HEK293T (cell line): Measurements from ENCODE around the gene PLCH2.

ENCODE experiments used
- CTCF ChIA-PET: fragments of 350-600 bp; formaldehyde crosslinking; extraction: SDS; loops from one replicate; lab custom pipeline; 2021; ENCODE audit warnings: antibody characterized with exemption, inconsistent platforms; lab: Yijun Ruan, JAX
- POLR2A ChIA-PET: fragments of 350-600 bp; formaldehyde crosslinking; extraction: SDS; loops from one replicate; lab custom pipeline; 2020; ENCODE audit warnings: antibody characterized with exemption, inconsistent platforms; lab: Yijun Ruan, JAX
- DNase-seq: peaks from one replicate; pipeline ENCODE4 v3.0.0; 2012; ENCODE audit warnings: mixed read lengths; ENCODE audit errors: extremely low spot score
- ARNT ChIP-seq: fragments of 450-650 bp; IDR thresholded peaks from 2 replicates; pipeline ENCODE4 v1.6.1; 2017; ENCODE audit warnings: mild to moderate bottlenecking
- BHLHE40 ChIP-seq: fragments of 450-650 bp; IDR thresholded peaks from 2 replicates; pipeline ENCODE4 v1.6.1; 2016; ENCODE audit warnings: mild to moderate bottlenecking, moderate library complexity, borderline replicate concordance
- CTBP1 ChIP-seq: fragments of 450-650 bp; IDR thresholded peaks from 2 replicates; pipeline ENCODE4 v1.6.1; 2016; ENCODE audit warnings: borderline replicate concordance
- ELF4 ChIP-seq: fragments of 450-650 bp; IDR thresholded peaks from 2 replicates; pipeline ENCODE4 v1.6.1; 2017; ENCODE audit warnings: antibody characterized with exemption
- FOXA1 ChIP-seq: fragments of 450-650 bp; IDR thresholded peaks from 2 replicates; pipeline ENCODE4 v1.6.1; 2016; ENCODE audit warnings: mild to moderate bottlenecking
- FOXK2 ChIP-seq: fragments of 450-650 bp; IDR thresholded peaks from 2 replicates; pipeline ENCODE4 v1.6.1; 2016; ENCODE audit warnings: mild to moderate bottlenecking
- FOXM1 ChIP-seq: fragments of 450-650 bp; IDR thresholded peaks from 2 replicates; pipeline ENCODE4 v1.6.1; 2017; ENCODE audit warnings: mild to moderate bottlenecking, borderline replicate concordance
- HDGF ChIP-seq: fragments of 450-650 bp; IDR thresholded peaks from 2 replicates; pipeline ENCODE4 v1.6.1; 2017; ENCODE audit warnings: antibody characterized with exemption, borderline replicate concordance
- L3MBTL2 ChIP-seq: fragments of 450-650 bp; conservative IDR thresholded peaks from 2 replicates; pipeline ENCODE4 v1.6.1; 2016; ENCODE audit warnings: mild to moderate bottlenecking
- LEF1 ChIP-seq: fragments of 450-650 bp; IDR thresholded peaks from 2 replicates; pipeline ENCODE4 v1.6.1; 2017; ENCODE audit warnings: mild to moderate bottlenecking, borderline replicate concordance
- NFRKB ChIP-seq: fragments of 450-650 bp; IDR thresholded peaks from 2 replicates; pipeline ENCODE4 v1.6.1; 2016; ENCODE audit warnings: mild to moderate bottlenecking, moderate library complexity
- SP1 ChIP-seq: fragments of 450-650 bp; IDR thresholded peaks from 2 replicates; pipeline ENCODE4 v1.6.1; 2017
- SUZ12 ChIP-seq: fragments of 450-650 bp; IDR thresholded peaks from 2 replicates; pipeline ENCODE4 v1.6.1; 2016; ENCODE audit warnings: mild to moderate bottlenecking
- TARDBP ChIP-seq: fragments of 450-650 bp; IDR thresholded peaks from 2 replicates; pipeline ENCODE4 v1.6.1; 2016
- ZNF384 ChIP-seq: fragments of 450-650 bp; IDR thresholded peaks from 2 replicates; pipeline ENCODE4 v1.6.1; 2016
- TF ChIP-seq, protein P1 (sequence below): fragments of 450-650 bp; IDR thresholded peaks from 2 replicates; pipeline ENCODE4 v1.6.1; 2016

The PLCH2 gene

DNA sequence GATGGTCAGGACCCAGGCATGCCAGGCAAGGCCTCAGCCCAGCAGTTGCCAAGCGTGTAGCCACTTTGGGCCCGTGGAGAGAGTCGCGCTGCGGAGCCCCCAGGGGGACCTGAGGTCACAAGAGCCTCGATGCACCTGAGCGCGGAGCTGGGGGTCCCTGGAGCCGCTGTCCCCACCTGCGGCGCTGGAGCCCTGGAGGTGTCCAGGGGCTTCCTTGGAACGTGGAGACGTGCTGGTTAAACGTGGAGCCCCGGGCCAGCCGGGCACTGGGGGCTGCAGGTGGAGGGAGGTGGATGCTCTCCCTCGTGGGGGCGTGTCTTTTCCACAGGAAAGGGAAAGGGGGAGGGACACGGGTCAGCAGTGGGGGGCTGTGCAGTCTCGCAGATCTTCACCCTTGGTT, 3.1 kb downstream of the PLCH2 start:
- TF ChIP-seq FOXK2 (no peak), SUZ12 (no peak), FOXM1 (no peak), SP1 (no peak), BHLHE40 (no peak), CTBP1 (no peak), FOXA1 (no peak), ELF4 (no peak), NFRKB (no peak), HDGF (no peak), LEF1 (no peak), ZNF384 (no peak), L3MBTL2 (no peak), ARNT (no peak), TARDBP (no peak)
- TF ChIP-seq, protein P1, sequence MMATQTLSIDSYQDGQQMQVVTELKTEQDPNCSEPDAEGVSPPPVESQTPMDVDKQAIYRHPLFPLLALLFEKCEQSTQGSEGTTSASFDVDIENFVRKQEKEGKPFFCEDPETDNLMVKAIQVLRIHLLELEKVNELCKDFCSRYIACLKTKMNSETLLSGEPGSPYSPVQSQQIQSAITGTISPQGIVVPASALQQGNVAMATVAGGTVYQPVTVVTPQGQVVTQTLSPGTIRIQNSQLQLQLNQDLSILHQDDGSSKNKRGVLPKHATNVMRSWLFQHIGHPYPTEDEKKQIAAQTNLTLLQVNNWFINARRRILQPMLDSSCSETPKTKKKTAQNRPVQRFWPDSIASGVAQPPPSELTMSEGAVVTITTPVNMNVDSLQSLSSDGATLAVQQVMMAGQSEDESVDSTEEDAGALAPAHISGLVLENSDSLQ = no peak
- CTCF ChIA-PET = no interaction called here
- DNase-seq = no peak
- POLR2A ChIA-PET = no interaction called here

GRCh38 chr1:2479618-2480017, 3.5 kb downstream of the PLCH2 start:
- ChIA-PET POLR2A (no interaction called here), CTCF (no interaction called here)
- TF ChIP-seq FOXK2 = no peak
- no peak for TF ChIP-seq ELF4
- no peak for TF ChIP-seq FOXM1
- TF ChIP-seq BHLHE40 = no peak
- DNase-seq = no peak

GRCh38 chr1:2480236-2480985, 4.3 kb downstream of the PLCH2 start:
- TF ChIP-seq CTBP1 (no peak), LEF1 (no peak)
- ChIA-PET POLR2A (interaction anchor here (0.5 to 1.5 kb wide), 3 partner anchors 10 to 115 kb away, joined by 3 read pairs; no protein-coding TSS in a partner anchor), CTCF (no interaction called here)
- DNase-seq = no peak

- CTCF ChIA-PET = no interaction called here
- no peak for DNase-seq
- TF ChIP-seq SUZ12 (no peak), L3MBTL2 (no peak)
- POLR2A ChIA-PET = interaction anchor here (1.2 to 1.5 kb wide), 2 partner anchors 11 to 17 kb away, joined by 3 read pairs; no protein-coding TSS in a partner anchor
These were observed 4.9 kb downstream of the PLCH2 start for GRCh38 chr1:2480986-2481364.

GRCh38 chr1:2481885-2482284, 5.8 kb downstream of the PLCH2 start:
- TF ChIP-seq SP1 (no peak), FOXA1 (no peak), SUZ12 (no peak), NFRKB (no peak), BHLHE40 (no peak), ARNT (no peak), FOXK2 (no peak), ELF4 (no peak), ZNF384 (no peak), HDGF (no peak), LEF1 (no peak)
- no peak for DNase-seq
- ChIA-PET POLR2A (no interaction called here), CTCF (no interaction called here)

- POLR2A ChIA-PET = no interaction called here
- no peak for DNase-seq
- no peak for TF ChIP-seq ARNT
- no peak for TF ChIP-seq LEF1
- no peak for TF ChIP-seq HDGF
- no peak for TF ChIP-seq ZNF384
- no peak for TF ChIP-seq BHLHE40
- TF ChIP-seq CTBP1 = no peak
- no peak for TF ChIP-seq NFRKB
- no peak for TF ChIP-seq FOXM1
- no peak for TF ChIP-seq L3MBTL2
- TF ChIP-seq, protein P1 = no peak
- TF ChIP-seq SUZ12 = no peak
- no peak for TF ChIP-seq FOXA1
- TF ChIP-seq ELF4 = no peak
- TF ChIP-seq SP1 = no peak
- TF ChIP-seq TARDBP = no peak
- CTCF ChIA-PET = no interaction called here
These were observed 6.5 kb downstream of the PLCH2 start for GRCh38 chr1:2482588-2482987.

- DNase-seq = no peak
- ChIA-PET CTCF (no interaction called here), POLR2A (no interaction called here)
- TF ChIP-seq SUZ12 (no peak), BHLHE40 (no peak), FOXA1 (no peak), FOXK2 (no peak), ELF4 (no peak), NFRKB (no peak), FOXM1 (no peak), SP1 (no peak), ZNF384 (no peak), CTBP1 (no peak), ARNT (no peak)
- TF ChIP-seq, protein P1 = no peak
These were observed 6.9 kb downstream of the PLCH2 start for GRCh38 chr1:2483026-2483425.
